H9 (cell line): ENCODE measurements around the gene LIPM. TPM values are rescaled to one million over a fixed set of nuclear protein-coding genes. Genes with fewer than 3 reads are reported as not detected.

Source experiments
- DNase-seq: peaks from one replicate; pipeline ENCODE4 v3.0.0-alpha.2; 2017
- H2AFZ ChIP-seq: one replicate; pipeline ENCODE4 v1.6.1; 2013; ENCODE audit warnings: mild to moderate bottlenecking, low read length, control low read depth, moderate library complexity
- H2AK5ac ChIP-seq: 2 replicates; pipeline ENCODE4 v1.6.1; 2013; ENCODE audit warnings: low read length, control low read depth, mixed read lengths; ENCODE audit not compliant: insufficient read length
- H2BK120ac ChIP-seq: one replicate; pipeline ENCODE4 v1.6.1; 2013; ENCODE audit warnings: low read depth, mild to moderate bottlenecking, low read length, control low read depth, inconsistent platforms; ENCODE audit not compliant: poor library complexity, severe bottlenecking
- H2BK12ac ChIP-seq: 2 replicates; pipeline ENCODE4 v1.6.1; 2013; ENCODE audit warnings: low read length, control low read depth, mixed read lengths, low read depth; ENCODE audit not compliant: insufficient read length
- H2BK15ac ChIP-seq: 2 replicates; pipeline ENCODE4 v1.6.1; 2013; ENCODE audit warnings: low read depth, low read length, control low read depth
- H2BK20ac ChIP-seq: one replicate; pipeline ENCODE4 v1.6.1; 2013; ENCODE audit warnings: low read depth, mild to moderate bottlenecking, low read length, control low read depth, inconsistent platforms; ENCODE audit not compliant: poor library complexity, severe bottlenecking
- H2BK5ac ChIP-seq: 2 replicates; pipeline ENCODE4 v1.6.1; 2013; ENCODE audit warnings: low read length, control low read depth, mixed read lengths; ENCODE audit not compliant: insufficient read length
- H3K14ac ChIP-seq: 2 replicates; pipeline ENCODE4 v1.6.1; 2013; ENCODE audit warnings: low read length, control low read depth; ENCODE audit not compliant: insufficient read depth
- H3K18ac ChIP-seq: 2 replicates; pipeline ENCODE4 v1.6.1; 2013; ENCODE audit warnings: low read depth, mild to moderate bottlenecking, mixed read lengths, low read length, control low read depth; ENCODE audit not compliant: insufficient read length
- H3K23ac ChIP-seq: 2 replicates; pipeline ENCODE4 v1.6.1; 2013; ENCODE audit warnings: low read length, control low read depth, mixed read lengths, low read depth; ENCODE audit not compliant: insufficient read length
- H3K23me2 ChIP-seq: 2 replicates; pipeline ENCODE4 v1.6.1; 2013; ENCODE audit warnings: low read depth, mild to moderate bottlenecking, mixed read lengths, low read length, control low read depth; ENCODE audit not compliant: insufficient read length, poor library complexity, severe bottlenecking
- H3K27ac ChIP-seq: 2 replicates; pipeline ENCODE4 v1.5.1; 2013; ENCODE audit warnings: low read length, control low read depth, mixed read lengths, low read depth; ENCODE audit not compliant: insufficient read length
- H3K27me3 ChIP-seq: 2 replicates; pipeline ENCODE4 v1.6.1; 2013; ENCODE audit warnings: low read length, control low read depth, inconsistent platforms; ENCODE audit not compliant: insufficient read depth
- H3K4ac ChIP-seq: 2 replicates; pipeline ENCODE4 v1.6.1; 2013; ENCODE audit warnings: low read depth, mild to moderate bottlenecking, control low read depth, inconsistent platforms, low read length, moderate library complexity
- H3K4me1 ChIP-seq: 2 replicates; pipeline ENCODE4 v1.6.1; 2013; ENCODE audit warnings: low read length, control low read depth, inconsistent platforms; ENCODE audit not compliant: insufficient read depth
- H3K4me2 ChIP-seq: 2 replicates; pipeline ENCODE4 v1.6.1; 2013; ENCODE audit warnings: low read length, control low read depth, mixed read lengths; ENCODE audit not compliant: insufficient read length, insufficient read depth
- H3K56ac ChIP-seq: 2 replicates; pipeline ENCODE4 v1.6.1; 2013; ENCODE audit warnings: low read depth, mild to moderate bottlenecking, mixed read lengths, low read length, control low read depth; ENCODE audit not compliant: insufficient read length
- H3K79me1 ChIP-seq: 2 replicates; pipeline ENCODE4 v1.6.1; 2013; ENCODE audit warnings: low read depth, mild to moderate bottlenecking, moderate library complexity, low read length, control low read depth, inconsistent platforms; ENCODE audit not compliant: insufficient read depth, poor library complexity, severe bottlenecking
- H3K79me2 ChIP-seq: 2 replicates; pipeline ENCODE4 v1.6.1; 2013; ENCODE audit warnings: low read length, control low read depth, inconsistent platforms; ENCODE audit not compliant: insufficient read depth
- H3K9ac ChIP-seq: 2 replicates; pipeline ENCODE4 v1.6.1; 2013; ENCODE audit warnings: low read length, control low read depth, mixed read lengths; ENCODE audit not compliant: insufficient read length; ENCODE audit errors: extremely low read depth
- H3K9me3 ChIP-seq: one replicate; pipeline ENCODE4 v1.6.1; 2013; ENCODE audit warnings: low read depth, low read length, inconsistent platforms; ENCODE audit not compliant: control insufficient read depth
- H3T11ph ChIP-seq: one replicate; pipeline ENCODE4 v1.6.1; 2013; ENCODE audit warnings: mild to moderate bottlenecking, low read length, control low read depth, inconsistent platforms
- H4K20me1 ChIP-seq: one replicate; pipeline ENCODE4 v1.6.1; 2013; ENCODE audit not compliant: control insufficient read depth, insufficient read length, insufficient read depth
- H4K5ac ChIP-seq: 2 replicates; pipeline ENCODE4 v1.6.1; 2013; ENCODE audit warnings: low read depth, mild to moderate bottlenecking, mixed read lengths, low read length, control low read depth; ENCODE audit not compliant: insufficient read length
- H4K8ac ChIP-seq: replicated peaks from 2 replicates; pipeline ENCODE4 v1.6.1; 2013; ENCODE audit warnings: low read length, control low read depth, mixed read lengths, low read depth; ENCODE audit not compliant: insufficient read length
- H4K91ac ChIP-seq: 2 replicates; pipeline ENCODE4 v1.6.1; 2013; ENCODE audit warnings: low read depth, mild to moderate bottlenecking, moderate library complexity, mixed read lengths, low read length, control low read depth; ENCODE audit not compliant: insufficient read length
- H3K27ac Mint-ChIP-seq, 3 experiments: 2 replicates in 2 of 3; 3 replicates in 1 of 3; pipeline ENCODE4 v1.8.0; 2020 to 2021; ENCODE audit warnings: mixed read lengths in 3 of 3, mild to moderate bottlenecking in 1 of 3, moderate library complexity in 1 of 3
- H3K27me3 Mint-ChIP-seq: 2 replicates; pipeline ENCODE4 v1.8.0; 2021; ENCODE audit warnings: low read depth, mild to moderate bottlenecking, moderate library complexity, mixed read lengths
- H3K36me3 Mint-ChIP-seq, 3 experiments: 2 replicates in 2 of 3; 3 replicates in 1 of 3; pipeline ENCODE4 v1.8.0; 2020 to 2021; ENCODE audit warnings: low read depth in 3 of 3, mixed read lengths in 3 of 3; ENCODE audit not compliant: insufficient read depth in 1 of 3
- H3K4me1 Mint-ChIP-seq, 2 experiments: 2 replicates each; pipeline ENCODE4 v1.8.0; 2020; ENCODE audit warnings: mixed read lengths in 2 of 2
- H3K4me3 Mint-ChIP-seq, 2 experiments: 2 replicates in 1 of 2; 3 replicates in 1 of 2; pipeline ENCODE4 v1.8.0; 2020 to 2021; ENCODE audit warnings: mild to moderate bottlenecking in 2 of 2, mixed read lengths in 2 of 2, moderate library complexity in 1 of 2
- H3K9me3 Mint-ChIP-seq, 2 experiments: 2 replicates in 1 of 2; 3 replicates in 1 of 2; pipeline ENCODE4 v1.8.0; 2020; ENCODE audit warnings: mild to moderate bottlenecking in 2 of 2, mixed read lengths in 2 of 2, moderate library complexity in 1 of 2
- WGBS: extraction: QIAGEN DNeasy Blood & Tissue Kit; methylation state at CpG from one replicate; pipeline ENCODE4 v1.1.7; 2013; ENCODE audit warnings: missing lambda C conversion rate, low lambda C conversion rate, mixed read lengths; ENCODE audit not compliant: insufficient read length; ENCODE audit errors: extremely low coverage; 5-methylcytosine and 5-hydroxymethylcytosine counted together
- total RNA-seq: library from RNA; stranded (reverse); gene quantifications from 2 replicates; pipeline ENCODE4 v1.2.1, GENCODE V29; 2021
- TF ChIP-seq, protein P1 (sequence below): fragments of 200-600 bp; sonication (generic); conservative IDR thresholded peaks from 3 replicates; pipeline ENCODE4 v1.8.0; 2021; ENCODE audit warnings: antibody characterized with exemption, mild to moderate bottlenecking

The LIPM gene
- total RNA-seq, 1 experiment from 2014 or later: not detected

- H4K91ac ChIP-seq: no peak overlapping the region
Measured at GRCh38 chr10:88833723-88834122, 31.2 kb downstream of the LIPM start.

More at GRCh38 chr10:88833723-88834122, 31.2 kb downstream of the LIPM start:
- Mint-ChIP-seq H3K4me1 (0 out of 4 replicates have a peak, but pooled peaks cover 0 to 2% of the 10 kb centered on the region in 2 experiments), H3K36me3 (no peaks in the 10 kb centered on the region), H3K27ac (no peak overlapping the region), H3K27me3 (peaks cover 1% of the 10 kb centered on the region; the same call in 1 of the 2 replicates), H3K4me3 (no peak overlapping the region), H3K9me3 (no peaks in the 10 kb centered on the region)
- H3K27ac ChIP-seq: no peak overlapping the region
- no peak overlapping the region for H2BK120ac ChIP-seq
- H3K4me1 ChIP-seq: no peaks in the 10 kb centered on the region
- no peak overlapping the region for H3K56ac ChIP-seq
- H2BK15ac ChIP-seq: no peak overlapping the region
- no peaks in the 10 kb centered on the region for H3K9me3 ChIP-seq
- no peaks in the 10 kb centered on the region for H3K79me1 ChIP-seq
- no peak overlapping the region for H2BK5ac ChIP-seq
- no peak overlapping the region for H3K4ac ChIP-seq
- H3K79me2 ChIP-seq: no peaks in the 10 kb centered on the region
- no CpG with 5 or more reads among the region's 2 CpGs for WGBS
- no peak overlapping the region for H2BK12ac ChIP-seq
- H3K23me2 ChIP-seq: no peaks in the 10 kb centered on the region
- H2AFZ ChIP-seq: no peak overlapping the region
- TF ChIP-seq, protein P1, sequence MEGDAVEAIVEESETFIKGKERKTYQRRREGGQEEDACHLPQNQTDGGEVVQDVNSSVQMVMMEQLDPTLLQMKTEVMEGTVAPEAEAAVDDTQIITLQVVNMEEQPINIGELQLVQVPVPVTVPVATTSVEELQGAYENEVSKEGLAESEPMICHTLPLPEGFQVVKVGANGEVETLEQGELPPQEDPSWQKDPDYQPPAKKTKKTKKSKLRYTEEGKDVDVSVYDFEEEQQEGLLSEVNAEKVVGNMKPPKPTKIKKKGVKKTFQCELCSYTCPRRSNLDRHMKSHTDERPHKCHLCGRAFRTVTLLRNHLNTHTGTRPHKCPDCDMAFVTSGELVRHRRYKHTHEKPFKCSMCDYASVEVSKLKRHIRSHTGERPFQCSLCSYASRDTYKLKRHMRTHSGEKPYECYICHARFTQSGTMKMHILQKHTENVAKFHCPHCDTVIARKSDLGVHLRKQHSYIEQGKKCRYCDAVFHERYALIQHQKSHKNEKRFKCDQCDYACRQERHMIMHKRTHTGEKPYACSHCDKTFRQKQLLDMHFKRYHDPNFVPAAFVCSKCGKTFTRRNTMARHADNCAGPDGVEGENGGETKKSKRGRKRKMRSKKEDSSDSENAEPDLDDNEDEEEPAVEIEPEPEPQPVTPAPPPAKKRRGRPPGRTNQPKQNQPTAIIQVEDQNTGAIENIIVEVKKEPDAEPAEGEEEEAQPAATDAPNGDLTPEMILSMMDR: no peak
- H3K18ac ChIP-seq: no peak overlapping the region
- no peaks in the 10 kb centered on the region for H3K27me3 ChIP-seq
- H4K8ac ChIP-seq: no peak overlapping the region
- no peak overlapping the region for H3T11ph ChIP-seq
- H3K4me2 ChIP-seq: no peak overlapping the region
- H3K23ac ChIP-seq: no peak overlapping the region
- H4K5ac ChIP-seq: no peak overlapping the region
- no peak overlapping the region for H2AK5ac ChIP-seq
- DNase-seq: no peak
- no peak overlapping the region for H3K9ac ChIP-seq
- H4K20me1 ChIP-seq: no peaks in the 10 kb centered on the region
- H3K14ac ChIP-seq: no peak overlapping the region
- no peak overlapping the region for H2BK20ac ChIP-seq
